NB4 (cell line): ENCODE data around the gene ATP5PD.
"Not testable (repeated sequence)": the region's sequence is repeated elsewhere in the genome, so short reads cannot be mapped to it uniquely, and the experiment has no call there.

Experiments used
- DNase-seq: peaks from one replicate; pipeline ENCODE4 v3.0.0; 2010; ENCODE audit warnings: low read depth
- H3K4me3 ChIP-seq: one replicate; pipeline ENCODE4 v1.5.1; 2011; ENCODE audit warnings: mild to moderate bottlenecking, low read depth, low read length, moderate library complexity
- MYC ChIP-seq: IDR thresholded peaks from 2 replicates; pipeline ENCODE4 v1.6.1; 2011; ENCODE audit warnings: low read depth, low read length
- POLR2A ChIP-seq: IDR thresholded peaks from 2 replicates; pipeline ENCODE4 v1.6.1; 2011; ENCODE audit warnings: mild to moderate bottlenecking; ENCODE audit not compliant: insufficient read length; ENCODE audit errors: extremely low read depth
- TF ChIP-seq, protein P1 (sequence below): IDR thresholded peaks from 2 replicates; pipeline ENCODE4 v1.6.1; 2011; ENCODE audit warnings: low read depth, low read length
- TF ChIP-seq, protein P2 (sequence below): IDR thresholded peaks from one replicate; pipeline ENCODE4 v1.5.1; 2012; ENCODE audit warnings: low read depth, low read length

ATP5PD gene

DNA sequence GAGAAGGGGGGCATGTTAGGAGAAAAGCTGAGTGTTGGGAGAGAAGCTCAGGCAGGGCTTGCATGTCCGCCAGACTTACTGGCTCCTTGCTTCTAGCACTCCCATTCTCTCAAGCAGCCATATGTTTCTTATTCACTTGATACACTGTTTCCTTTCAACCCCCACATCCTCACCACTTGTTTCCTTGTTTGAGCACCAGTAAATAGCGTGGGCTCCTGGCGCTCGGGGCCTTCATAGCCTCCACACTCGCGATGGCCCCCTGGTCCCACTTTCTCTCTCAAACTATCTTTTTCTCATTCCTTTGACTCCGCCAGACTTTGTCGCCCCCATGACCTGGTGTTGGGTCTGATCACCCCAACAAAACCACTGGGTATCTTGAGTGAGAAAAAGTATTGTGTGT lies 16.6 kb downstream of the ATP5PD start:
- TF ChIP-seq, protein P1, sequence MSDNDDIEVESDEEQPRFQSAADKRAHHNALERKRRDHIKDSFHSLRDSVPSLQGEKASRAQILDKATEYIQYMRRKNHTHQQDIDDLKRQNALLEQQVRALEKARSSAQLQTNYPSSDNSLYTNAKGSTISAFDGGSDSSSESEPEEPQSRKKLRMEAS = no peak
- TF ChIP-seq, protein P2, sequence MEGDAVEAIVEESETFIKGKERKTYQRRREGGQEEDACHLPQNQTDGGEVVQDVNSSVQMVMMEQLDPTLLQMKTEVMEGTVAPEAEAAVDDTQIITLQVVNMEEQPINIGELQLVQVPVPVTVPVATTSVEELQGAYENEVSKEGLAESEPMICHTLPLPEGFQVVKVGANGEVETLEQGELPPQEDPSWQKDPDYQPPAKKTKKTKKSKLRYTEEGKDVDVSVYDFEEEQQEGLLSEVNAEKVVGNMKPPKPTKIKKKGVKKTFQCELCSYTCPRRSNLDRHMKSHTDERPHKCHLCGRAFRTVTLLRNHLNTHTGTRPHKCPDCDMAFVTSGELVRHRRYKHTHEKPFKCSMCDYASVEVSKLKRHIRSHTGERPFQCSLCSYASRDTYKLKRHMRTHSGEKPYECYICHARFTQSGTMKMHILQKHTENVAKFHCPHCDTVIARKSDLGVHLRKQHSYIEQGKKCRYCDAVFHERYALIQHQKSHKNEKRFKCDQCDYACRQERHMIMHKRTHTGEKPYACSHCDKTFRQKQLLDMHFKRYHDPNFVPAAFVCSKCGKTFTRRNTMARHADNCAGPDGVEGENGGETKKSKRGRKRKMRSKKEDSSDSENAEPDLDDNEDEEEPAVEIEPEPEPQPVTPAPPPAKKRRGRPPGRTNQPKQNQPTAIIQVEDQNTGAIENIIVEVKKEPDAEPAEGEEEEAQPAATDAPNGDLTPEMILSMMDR = no peak
- TF ChIP-seq POLR2A = no peak
- no peak for TF ChIP-seq MYC
- no peak overlapping the region for H3K4me3 ChIP-seq
- no peak for DNase-seq

DNA sequence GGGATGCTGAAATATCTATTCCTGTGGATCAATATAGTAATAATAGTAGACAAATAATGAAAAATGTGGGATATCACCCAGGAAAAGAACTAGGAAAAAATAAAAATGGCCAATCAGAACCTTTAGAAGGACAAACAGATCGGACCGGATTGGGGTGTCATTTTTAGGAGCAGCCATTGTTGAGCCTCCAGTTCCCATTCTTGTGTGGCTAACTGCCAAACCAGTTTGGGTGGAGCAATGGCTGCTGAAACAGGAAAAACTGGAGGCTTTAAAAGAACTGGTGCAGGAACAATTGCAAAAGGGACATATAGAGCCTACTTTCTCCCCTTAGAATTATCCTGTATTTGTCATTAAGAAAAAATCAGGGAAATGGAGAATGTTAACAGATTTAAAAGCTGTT lies 20.1 kb downstream of the ATP5PD start:
- DNase-seq, H3K4me3 ChIP-seq: not testable (repeated sequence)

DNA sequence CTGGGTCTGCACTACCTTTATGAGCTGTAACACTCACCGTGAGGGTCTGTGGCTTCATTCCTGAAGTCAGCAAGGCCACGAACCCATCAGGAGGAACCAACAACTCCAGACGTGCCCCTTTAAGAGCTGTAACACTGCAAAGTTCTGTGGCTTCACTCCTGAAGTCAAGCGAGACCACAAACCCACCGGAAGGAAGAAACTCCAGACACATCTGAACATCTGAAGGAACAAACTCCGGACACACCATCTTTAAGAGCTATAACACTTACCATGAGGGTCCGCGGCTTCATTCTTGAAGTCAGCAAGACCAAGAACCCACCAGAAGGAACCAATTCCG lies 21.4 kb downstream of the ATP5PD start:
- not testable (repeated sequence) for DNase-seq, H3K4me3 ChIP-seq

DNA sequence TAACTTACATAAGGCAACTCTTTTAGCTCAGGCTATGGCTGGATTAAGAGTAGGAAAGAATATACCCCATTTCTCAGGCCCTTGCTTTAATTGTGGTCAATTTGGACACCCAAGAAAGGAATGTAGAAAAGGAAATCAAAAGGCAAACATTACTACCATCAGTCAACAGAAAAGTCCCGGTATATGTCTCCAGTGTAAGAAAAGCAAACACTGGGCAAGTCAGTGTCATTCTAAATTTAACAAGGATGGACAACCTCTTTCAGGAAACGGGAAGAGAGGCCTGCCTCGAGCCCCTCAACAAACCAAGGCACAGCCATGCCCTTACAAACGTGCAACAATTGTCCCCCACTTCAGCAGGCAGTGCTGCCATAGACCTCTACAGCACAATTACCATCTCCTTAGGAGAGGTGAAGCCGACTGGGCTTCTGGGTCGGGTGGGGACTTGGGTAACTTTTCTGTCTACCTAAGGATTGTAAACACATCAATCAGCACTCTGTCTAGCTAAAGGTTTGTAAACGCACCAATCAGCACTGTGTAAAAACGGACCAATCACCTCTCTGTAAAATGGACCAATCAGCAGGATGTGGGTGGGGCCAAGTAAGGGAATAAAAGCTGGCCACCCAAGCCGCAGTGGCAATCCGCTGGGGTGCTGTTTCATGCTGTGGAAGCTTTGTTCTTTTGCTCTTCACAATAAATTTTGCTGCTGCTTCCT lies 21.9 kb downstream of the ATP5PD start:
- TF ChIP-seq, protein P1 = no peak
- TF ChIP-seq, protein P2 = no peak
- no peak for TF ChIP-seq MYC
- no peak overlapping the region for H3K4me3 ChIP-seq
- DNase-seq = no peak

DNA sequence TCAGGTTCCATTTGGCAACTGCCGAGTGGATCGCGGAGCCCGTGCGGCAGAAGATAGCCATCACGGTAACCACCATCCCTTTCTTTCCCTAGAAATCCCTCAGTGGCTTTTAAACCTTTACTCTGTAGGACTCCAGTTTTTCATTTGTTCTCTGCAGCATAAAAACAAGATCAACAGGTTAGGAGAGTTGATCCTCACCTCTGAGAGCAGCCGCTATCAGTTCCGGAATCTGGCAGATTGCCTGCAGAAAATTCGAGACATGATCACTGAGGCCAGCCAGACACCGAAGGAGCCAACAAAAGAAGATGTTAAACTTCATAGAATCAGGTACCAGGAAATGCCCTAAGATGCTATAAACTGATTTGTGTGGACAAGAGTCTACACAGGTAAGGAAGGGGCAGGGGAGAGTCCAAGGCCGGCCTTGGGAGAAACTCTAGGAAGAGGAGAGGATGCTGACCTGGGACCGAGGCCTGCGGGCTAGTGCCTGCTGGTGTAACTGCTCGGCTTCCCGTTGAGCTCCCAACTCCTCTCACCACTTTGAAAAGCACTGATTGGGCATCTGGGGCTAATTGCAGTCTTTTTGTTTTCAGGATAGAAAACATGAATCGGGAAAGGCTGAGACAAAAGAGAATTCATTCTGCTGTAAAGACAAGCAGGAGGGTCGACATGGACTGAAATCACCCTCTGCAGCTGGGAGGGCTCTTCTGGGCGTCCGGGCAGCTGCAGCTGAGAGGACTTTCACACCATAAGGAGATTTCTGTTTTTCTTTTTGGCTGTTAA lies 26.2 kb downstream of the ATP5PD start:
- H3K4me3 ChIP-seq = no peak overlapping the region
- no peak for TF ChIP-seq MYC
- no peak for TF ChIP-seq POLR2A
- TF ChIP-seq, protein P2 = no peak
- TF ChIP-seq, protein P1 = no peak
- no peak for DNase-seq

DNA sequence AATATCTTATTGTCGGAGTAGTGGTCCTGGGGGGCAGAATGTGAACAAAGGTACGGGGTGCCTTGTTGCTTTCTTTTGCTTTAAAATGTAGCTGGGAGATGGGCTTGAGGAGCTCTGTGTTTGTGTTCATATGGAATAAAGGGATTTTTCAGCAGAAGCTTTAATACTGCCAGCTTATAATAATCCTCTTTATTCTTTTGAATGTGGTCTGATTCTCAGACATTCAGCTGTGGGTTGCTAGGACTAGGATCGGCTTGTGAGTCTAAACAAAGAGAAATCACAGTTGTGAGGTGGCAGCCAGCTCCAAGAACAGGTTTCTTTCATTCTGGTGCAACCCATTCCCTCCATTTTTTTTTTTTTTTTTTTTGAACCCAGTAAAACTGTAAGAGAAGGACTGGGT lies 27.1 kb downstream of the ATP5PD start:
- no peak for DNase-seq
- TF ChIP-seq, protein P2 = no peak
- TF ChIP-seq, protein P1 = no peak
- TF ChIP-seq MYC = no peak
- TF ChIP-seq POLR2A = no peak
- H3K4me3 ChIP-seq = no peak overlapping the region

DNA sequence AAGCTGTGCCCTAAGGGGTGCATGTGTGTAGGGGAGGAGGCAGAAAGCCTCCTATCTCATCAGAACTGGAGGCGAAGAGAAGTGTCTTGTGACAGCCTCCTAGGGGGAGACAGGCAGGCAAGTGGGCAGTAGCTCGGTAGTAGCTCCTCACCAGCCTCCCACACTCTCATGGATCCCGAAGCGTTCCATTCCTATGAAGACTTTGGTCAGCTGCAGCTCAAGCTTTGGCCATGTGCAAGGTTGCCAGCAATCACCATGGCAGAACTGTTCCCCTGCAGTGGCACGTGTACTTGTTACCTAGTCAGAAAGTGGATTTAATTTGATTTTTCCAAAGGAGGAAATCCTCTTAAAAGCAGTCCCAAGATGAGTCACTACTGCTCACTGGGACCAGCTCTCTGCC lies 27.6 kb downstream of the ATP5PD start:
- TF ChIP-seq, protein P1 = no peak
- TF ChIP-seq, protein P2 = no peak
- no peak for TF ChIP-seq POLR2A
- TF ChIP-seq MYC = no peak
- no peak overlapping the region for H3K4me3 ChIP-seq
- no peak for DNase-seq
